Epithelial cell of esophagus (primary cell): Measurements from ENCODE around the gene ANKS4B.

Experiments
- DNase-seq: peaks from one replicate; pipeline ENCODE4 v3.0.0; 2010; ENCODE audit warnings: low read depth
- H3K4me3 ChIP-seq: 2 replicates; pipeline ENCODE4 v1.5.1; 2011; ENCODE audit warnings: mild to moderate bottlenecking, low read length, control low read depth
- CTCF ChIP-seq: IDR thresholded peaks from 2 replicates; pipeline ENCODE4 v1.5.1; 2011; ENCODE audit warnings: low read depth, mild to moderate bottlenecking, low read length, control low read depth, inconsistent platforms; ENCODE audit not compliant: insufficient read depth; ENCODE audit errors: missing control alignments

Gene ANKS4B

GRCh38 chr16:21301168-21301894 lies 67.8 kb downstream of the ANKS4B start:
- H3K4me3 ChIP-seq, result peak overlapping the region; percentile 78
- TF ChIP-seq CTCF, result no peak
- DNase-seq, result peak; percentile 95

GRCh38 chr16:21301895-21302291 lies 68.4 kb downstream of the ANKS4B start:
- DNase-seq, result no peak
- TF ChIP-seq CTCF, result no peak
- peak overlapping the region; percentile 78 for H3K4me3 ChIP-seq

GRCh38 chr16:21302454-21302853 lies 69.0 kb downstream of the ANKS4B start:
- peak; percentile 79 for DNase-seq
- peak overlapping the region; percentile 78 for H3K4me3 ChIP-seq
- no peak for TF ChIP-seq CTCF

- no peak for TF ChIP-seq CTCF
- DNase-seq, result peak; percentile 99
- H3K4me3 ChIP-seq, result peak overlapping the region; percentile 78
Observed at GRCh38 chr16:21302898-21303528, 69.5 kb downstream of the ANKS4B start.
